Measurements from ENCODE around the gene CABLES1.

GRCh38 chr18:23166891-23167541 is 31.7 kb downstream of the CABLES1 start:
- TF ChIP-seq BHLHE40 (IDR thresholded peaks at IDR 0.05; ENCODE audit: borderline replicate concordance) (no peak), FOXM1 (IDR thresholded peaks at IDR 0.05; ENCODE audit: borderline replicate concordance) (no peak), SP1 (IDR thresholded peaks at IDR 0.05) (no peak), TARDBP (IDR thresholded peaks at IDR 0.05) (no peak), PKNOX1 (IDR thresholded peaks at IDR 0.05) (no peak), CTBP1 (IDR thresholded peaks at IDR 0.05; ENCODE audit: borderline replicate concordance) (no peak), ZNF384 (IDR thresholded peaks at IDR 0.05) (no peak), L3MBTL2 (conservative IDR thresholded peaks at IDR 0.05) (no peak), SUZ12 (IDR thresholded peaks at IDR 0.05) (no peak), ARNT (IDR thresholded peaks at IDR 0.05) (no peak)
